ENCODE results near the gene ICA1.

ICA1 gene

DNA sequence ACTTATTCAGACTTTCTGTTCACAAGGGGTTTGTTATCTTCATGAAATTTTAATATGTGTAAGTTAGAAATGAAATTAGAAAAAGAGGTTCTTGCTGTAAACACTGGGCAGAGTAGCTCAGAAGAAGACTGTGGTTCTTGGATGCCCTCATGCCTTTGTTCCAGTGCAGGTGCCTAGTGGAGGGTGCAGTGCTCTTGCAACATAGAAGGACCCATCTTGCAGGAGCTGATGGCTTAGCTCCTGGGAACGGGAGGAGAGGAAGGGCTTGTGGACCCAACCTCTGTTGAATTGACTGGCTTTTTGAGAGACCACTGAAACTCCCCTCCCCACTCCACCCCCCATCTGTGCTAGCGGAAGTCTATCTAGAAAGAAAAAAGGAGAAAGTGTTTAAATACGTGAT is 176.5 kb downstream of the ICA1 start:
- TF ChIP-seq, protein P1, sequence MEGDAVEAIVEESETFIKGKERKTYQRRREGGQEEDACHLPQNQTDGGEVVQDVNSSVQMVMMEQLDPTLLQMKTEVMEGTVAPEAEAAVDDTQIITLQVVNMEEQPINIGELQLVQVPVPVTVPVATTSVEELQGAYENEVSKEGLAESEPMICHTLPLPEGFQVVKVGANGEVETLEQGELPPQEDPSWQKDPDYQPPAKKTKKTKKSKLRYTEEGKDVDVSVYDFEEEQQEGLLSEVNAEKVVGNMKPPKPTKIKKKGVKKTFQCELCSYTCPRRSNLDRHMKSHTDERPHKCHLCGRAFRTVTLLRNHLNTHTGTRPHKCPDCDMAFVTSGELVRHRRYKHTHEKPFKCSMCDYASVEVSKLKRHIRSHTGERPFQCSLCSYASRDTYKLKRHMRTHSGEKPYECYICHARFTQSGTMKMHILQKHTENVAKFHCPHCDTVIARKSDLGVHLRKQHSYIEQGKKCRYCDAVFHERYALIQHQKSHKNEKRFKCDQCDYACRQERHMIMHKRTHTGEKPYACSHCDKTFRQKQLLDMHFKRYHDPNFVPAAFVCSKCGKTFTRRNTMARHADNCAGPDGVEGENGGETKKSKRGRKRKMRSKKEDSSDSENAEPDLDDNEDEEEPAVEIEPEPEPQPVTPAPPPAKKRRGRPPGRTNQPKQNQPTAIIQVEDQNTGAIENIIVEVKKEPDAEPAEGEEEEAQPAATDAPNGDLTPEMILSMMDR (conservative IDR thresholded peaks at IDR 0.05; ENCODE audit: low read depth, low read length), result no peak
- DNase-seq (ENCODE audit: low read depth), result no peak
- H3K4me3 ChIP-seq (ENCODE audit: low read depth, low read length), result no peak overlapping the region

DNA sequence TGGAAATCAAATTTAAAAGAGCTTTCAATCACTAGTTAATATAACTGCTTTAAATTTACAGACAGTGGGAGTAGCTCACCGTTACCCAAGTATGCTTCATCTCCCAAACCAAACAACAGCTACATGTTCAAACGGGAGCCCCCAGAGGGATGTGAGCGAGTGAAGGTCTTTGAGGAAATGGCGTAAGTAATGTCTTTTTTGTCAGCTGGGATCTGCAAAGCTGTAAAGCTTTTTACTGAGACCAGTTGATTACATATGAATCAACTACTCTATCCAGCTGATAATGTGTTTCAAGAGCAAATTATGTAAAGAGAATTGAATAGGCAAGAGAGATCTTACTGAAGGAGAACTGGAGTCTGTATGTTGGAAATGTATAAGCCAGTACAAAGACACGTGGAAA is 177.1 kb downstream of the ICA1 start:
- no peak for DNase-seq (ENCODE audit: low read depth)
- no peak overlapping the region for H3K4me3 ChIP-seq (ENCODE audit: low read depth, low read length)
- TF ChIP-seq, protein P1 (conservative IDR thresholded peaks at IDR 0.05; ENCODE audit: low read depth, low read length), result no peak

DNA sequence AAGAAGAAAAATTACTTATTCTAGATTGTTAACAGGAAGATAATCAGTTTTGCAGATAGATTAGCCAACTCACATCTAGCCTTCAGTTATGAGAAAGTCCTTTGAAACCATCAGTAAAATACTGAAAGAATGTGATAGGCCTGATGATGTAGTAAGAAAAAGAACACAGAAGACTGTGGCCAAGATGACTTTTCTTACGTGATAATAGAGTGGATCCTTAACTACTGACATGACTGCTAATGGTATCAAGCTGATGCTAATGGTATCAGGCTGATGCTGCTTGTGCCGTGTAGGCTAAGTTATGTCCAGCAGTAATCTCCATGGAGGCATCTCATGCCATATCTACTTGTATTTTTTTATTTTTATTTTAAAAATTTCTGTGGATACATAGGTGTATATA is 179.2 kb downstream of the ICA1 start:
- H3K4me3 ChIP-seq (ENCODE audit: low read depth, low read length), result no peak overlapping the region
- no peak for DNase-seq (ENCODE audit: low read depth)
- TF ChIP-seq, protein P1 (conservative IDR thresholded peaks at IDR 0.05; ENCODE audit: low read depth, low read length), result no peak

DNA sequence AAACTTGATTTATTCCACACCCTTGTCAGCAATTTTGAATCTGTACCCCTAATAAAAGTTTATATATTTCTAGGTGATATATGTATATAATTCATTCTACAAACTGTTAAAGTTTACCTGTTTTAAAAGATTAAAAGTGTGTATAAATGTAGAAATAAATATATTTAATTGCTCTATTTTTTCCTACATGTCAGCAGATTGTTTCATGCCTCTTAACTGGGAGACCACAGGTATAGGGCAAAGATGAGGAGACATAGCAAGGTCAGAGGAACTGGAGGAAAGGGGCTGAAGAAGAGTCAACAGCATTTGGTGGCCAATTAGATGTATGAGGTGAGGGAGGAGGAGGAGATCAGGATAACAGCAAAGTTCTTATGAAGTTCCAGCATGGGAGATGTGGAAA is 183.5 kb downstream of the ICA1 start:
- DNase-seq (ENCODE audit: low read depth), result no peak
- H3K4me3 ChIP-seq (ENCODE audit: low read depth, low read length), result no peak overlapping the region
- TF ChIP-seq, protein P1 (conservative IDR thresholded peaks at IDR 0.05; ENCODE audit: low read depth, low read length), result no peak

DNA sequence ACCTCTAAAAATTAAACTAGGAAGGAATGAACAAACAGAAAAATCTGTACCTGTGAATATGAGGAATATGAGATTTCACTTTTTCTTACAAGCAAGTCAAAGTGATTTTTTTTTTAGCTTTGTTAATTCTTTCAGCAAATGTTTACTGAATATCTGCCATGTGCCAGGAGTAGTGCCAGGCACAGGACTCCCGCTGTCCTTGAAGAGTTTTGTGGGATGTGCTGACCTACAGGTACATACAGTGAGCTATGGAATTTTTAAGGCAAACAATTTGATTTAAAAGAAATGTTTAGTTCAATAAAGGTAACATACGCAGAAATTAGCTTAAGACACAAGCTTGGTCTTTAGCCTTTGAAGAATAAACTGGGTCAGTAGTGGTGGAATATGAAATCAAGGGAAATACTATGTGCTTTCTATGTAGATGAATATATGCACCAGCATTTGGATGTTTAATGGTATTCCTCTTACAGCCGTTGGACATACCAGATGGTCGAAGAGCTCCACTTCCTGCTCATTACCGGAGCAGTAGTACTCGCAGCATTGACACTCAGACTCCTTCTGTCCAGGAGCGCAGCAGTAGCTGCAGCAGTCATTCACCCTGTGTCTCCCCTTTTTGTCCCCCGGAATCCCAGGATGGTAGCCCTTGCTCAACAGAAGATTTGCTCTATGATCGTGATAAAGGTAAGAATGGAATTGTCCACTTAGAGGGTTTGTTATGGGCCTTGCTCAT is 191.4 kb downstream of the ICA1 start:
- no peak for DNase-seq (ENCODE audit: low read depth)
- TF ChIP-seq, protein P1 (conservative IDR thresholded peaks at IDR 0.05; ENCODE audit: low read depth, low read length), result no peak
- H3K4me3 ChIP-seq (ENCODE audit: low read depth, low read length), result no peak overlapping the region

DNA sequence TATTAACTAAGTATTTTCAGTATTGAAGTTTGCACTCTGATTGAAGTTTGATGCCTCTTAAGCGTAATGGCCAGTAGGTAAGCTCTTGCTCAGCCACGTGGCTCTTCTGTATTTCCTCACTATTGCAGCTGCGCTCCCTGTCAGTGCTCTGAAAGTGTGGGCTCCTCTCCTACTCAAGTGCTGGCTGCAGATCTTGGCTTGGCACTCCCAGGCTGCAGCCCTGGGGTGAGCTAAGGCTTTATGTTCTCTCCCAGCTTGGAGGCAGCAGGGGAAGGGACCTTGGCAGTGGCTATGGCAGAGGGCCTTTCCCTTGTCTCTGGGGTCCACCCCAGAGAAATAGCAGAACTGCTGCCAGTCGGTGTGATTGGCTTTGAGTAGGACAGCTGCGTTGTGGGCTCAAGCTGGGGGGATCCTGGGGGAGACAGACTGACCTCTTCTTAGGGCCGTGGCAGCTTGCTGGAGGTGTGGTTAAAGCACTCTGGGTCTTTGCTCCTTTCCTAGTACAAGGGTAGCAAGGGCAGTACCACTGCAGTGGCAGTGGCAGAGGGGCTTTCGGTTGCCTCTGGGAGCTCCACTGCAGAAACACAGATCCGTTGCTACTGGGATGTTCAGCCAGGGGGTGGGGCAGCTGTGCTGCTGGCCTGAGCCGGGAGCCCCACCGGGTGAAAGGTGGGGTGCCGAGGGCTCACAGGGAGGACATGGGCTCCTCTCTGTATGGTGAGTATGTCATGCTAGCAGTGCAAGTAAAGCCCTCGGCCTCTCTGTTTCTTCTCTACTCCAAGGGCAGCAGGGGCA is 192.9 kb downstream of the ICA1 start:
- DNase-seq (ENCODE audit: low read depth), result no peak
- TF ChIP-seq, protein P1 (conservative IDR thresholded peaks at IDR 0.05; ENCODE audit: low read depth, low read length), result no peak
- no peak overlapping the region for H3K4me3 ChIP-seq (ENCODE audit: low read depth, low read length)

Measured in choroid plexus epithelial cell (primary cell).